ENCODE measurements around the gene TMEM163. TPM values are rescaled to one million over a fixed set of nuclear protein-coding genes. Genes with fewer than 3 reads are reported as not detected.
"Not testable (repeated sequence)": the region's sequence is repeated elsewhere in the genome, so short reads cannot be mapped to it uniquely, and the experiment has no call there.

TMEM163 gene
- total RNA-seq, 2 donors from 2014 or later, result 0.93 to 2.6 TPM

- Mint-ChIP-seq H3K36me3 (no peaks in the 10 kb centered on the region), H3K27me3 (peaks cover 0 to 2% of the 10 kb centered on the region in 2 donors), H3K9me3 (no peaks in the 10 kb centered on the region), H3K27ac (no peak overlapping the region), H3K4me1 (ENCODE audit: low read depth in 2 of 2) (peaks cover 0 to 9% of the 10 kb centered on the region in 2 donors), H3K4me3 (no peak overlapping the region)
- ATAC-seq (no peak), DNase-seq (ENCODE audit: low spot score) (no peak)
Observed at GRCh38 chr2:134491022-134491421, 227.8 kb downstream of the TMEM163 start.

DNA sequence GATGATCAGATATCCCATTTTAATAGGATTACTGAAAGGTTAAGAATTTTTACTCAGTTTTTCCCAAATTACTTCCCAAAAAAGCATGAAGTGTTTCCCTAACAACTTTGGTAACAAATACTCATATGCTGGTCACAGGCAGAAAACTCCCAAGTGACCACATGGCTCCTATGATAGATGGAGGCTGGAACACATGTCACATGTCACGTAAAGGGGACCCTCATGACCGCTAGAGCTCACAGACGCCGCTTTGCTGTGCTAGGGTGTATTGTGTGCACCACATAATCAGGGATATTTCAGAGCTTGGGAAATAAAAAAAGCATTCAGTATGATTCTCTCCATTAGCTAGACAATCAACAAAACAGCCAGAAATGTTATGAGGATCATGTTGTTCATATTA lies 228.2 kb downstream of the TMEM163 start:
- Mint-ChIP-seq H3K4me3 (no peak overlapping the region), H3K4me1 (ENCODE audit: low read depth in 2 of 2) (peaks cover 0 to 9% of the 10 kb centered on the region in 2 donors), H3K36me3 (no peaks in the 10 kb centered on the region), H3K9me3 (no peaks in the 10 kb centered on the region), H3K27ac (no peak overlapping the region), H3K27me3 (peaks cover 0 to 2% of the 10 kb centered on the region in 2 donors)
- ATAC-seq, result no peak
- DNase-seq (ENCODE audit: low spot score), result no peak

DNA sequence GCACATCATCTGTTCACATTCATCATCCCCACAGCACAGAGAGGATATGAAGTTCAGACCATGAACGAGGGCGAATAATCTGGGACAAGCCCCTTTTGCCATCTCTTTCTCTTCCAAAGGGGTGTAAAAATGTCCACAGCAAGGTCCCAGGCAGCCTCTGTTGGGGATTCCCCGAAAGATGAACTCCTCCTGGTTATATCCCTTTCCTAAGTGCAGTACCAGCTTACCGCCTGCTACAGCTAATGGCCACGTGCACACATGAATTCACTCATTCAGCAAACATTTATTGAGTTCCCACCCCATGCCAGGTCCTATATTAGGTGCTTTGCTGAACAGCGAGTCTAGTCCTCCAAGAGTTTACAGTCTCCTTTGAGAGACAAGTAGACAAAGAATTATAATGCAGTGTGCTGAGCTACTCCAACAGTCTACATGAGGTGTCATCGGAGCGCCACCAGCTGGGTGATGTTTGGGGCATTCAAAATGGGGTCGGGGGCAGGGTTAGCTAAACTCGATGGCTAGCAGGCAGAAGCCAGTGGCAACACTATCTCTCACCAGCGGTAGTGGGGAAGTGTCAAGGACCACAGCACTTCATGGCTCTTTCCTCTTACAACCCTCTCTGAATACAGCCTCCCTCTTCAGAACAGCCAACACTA lies 228.9 kb downstream of the TMEM163 start:
- Mint-ChIP-seq H3K36me3 (no peaks in the 10 kb centered on the region), H3K9me3 (no peaks in the 10 kb centered on the region), H3K4me1 (ENCODE audit: low read depth in 2 of 2) (peaks cover 0 to 9% of the 10 kb centered on the region in 2 donors), H3K27ac (no peak overlapping the region), H3K4me3 (no peak overlapping the region), H3K27me3 (peaks cover 0 to 2% of the 10 kb centered on the region in 2 donors)
- no peak for DNase-seq (ENCODE audit: low spot score)
- ATAC-seq, result no peak

DNA sequence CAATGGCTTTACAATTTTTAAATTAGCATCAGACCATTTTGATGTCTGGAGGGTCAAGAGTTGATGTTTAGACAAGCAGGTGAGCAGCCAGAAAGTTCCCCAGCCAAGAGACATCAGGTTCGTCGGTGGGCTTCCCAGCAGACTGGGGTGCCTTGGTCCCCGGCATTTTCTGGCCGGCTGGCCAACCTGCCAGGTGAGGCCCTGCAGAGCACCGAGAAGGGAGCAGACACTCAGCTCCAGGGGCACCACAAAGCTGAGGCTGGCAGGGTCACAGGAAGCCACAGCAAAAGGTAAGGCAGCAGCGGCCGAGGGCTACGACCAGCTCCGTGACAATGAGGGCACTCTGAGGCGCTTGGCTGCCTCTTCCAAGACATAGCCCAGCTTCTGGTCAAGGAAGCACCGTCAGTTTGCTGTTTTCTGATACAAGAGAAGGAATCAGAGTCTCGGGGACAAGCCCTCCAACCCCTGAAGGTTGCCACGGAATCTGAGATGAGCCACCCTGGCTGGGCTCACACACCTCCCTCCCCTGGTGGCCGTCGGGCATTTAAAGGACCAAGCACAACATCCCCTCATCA lies 235.9 kb downstream of the TMEM163 start:
- Mint-ChIP-seq H3K27ac (no peak overlapping the region), H3K9me3 (no peaks in the 10 kb centered on the region), H3K27me3 (no peaks in the 10 kb centered on the region), H3K36me3 (no peaks in the 10 kb centered on the region), H3K4me3 (no peak overlapping the region), H3K4me1 (ENCODE audit: low read depth in 2 of 2) (no peaks in the 10 kb centered on the region)
- no peak for ATAC-seq
- DNase-seq (ENCODE audit: low spot score), result no peak

GRCh38 chr2:134482131-134482723 lies 236.6 kb downstream of the TMEM163 start:
- Mint-ChIP-seq H3K4me3 (no peak overlapping the region), H3K36me3 (no peaks in the 10 kb centered on the region), H3K27me3 (no peaks in the 10 kb centered on the region), H3K9me3 (no peaks in the 10 kb centered on the region), H3K4me1 (ENCODE audit: low read depth in 2 of 2) (no peaks in the 10 kb centered on the region), H3K27ac (no peak overlapping the region)
- DNase-seq (ENCODE audit: low spot score) (no peak), ATAC-seq (no peak)

GRCh38 chr2:134479696-134480330 lies 239.0 kb downstream of the TMEM163 start:
- ATAC-seq, result no peak
- Mint-ChIP-seq H3K27ac (no peak overlapping the region), H3K4me3 (no peak overlapping the region), H3K4me1 (ENCODE audit: low read depth in 2 of 2) (no peaks in the 10 kb centered on the region), H3K36me3 (no peaks in the 10 kb centered on the region), H3K27me3 (no peaks in the 10 kb centered on the region), H3K9me3 (no peaks in the 10 kb centered on the region)
- no peak for DNase-seq (ENCODE audit: low spot score)

GRCh38 chr2:134476982-134477381 lies 241.8 kb downstream of the TMEM163 start:
- not testable (repeated sequence) for H3K36me3 Mint-ChIP-seq; H3K27me3 Mint-ChIP-seq; H3K4me3 Mint-ChIP-seq; DNase-seq (ENCODE audit: low spot score); H3K4me1 Mint-ChIP-seq (ENCODE audit: low read depth in 2 of 2); ATAC-seq; H3K9me3 Mint-ChIP-seq; H3K27ac Mint-ChIP-seq

- no peaks in the 10 kb centered on the region for H3K4me1 Mint-ChIP-seq (ENCODE audit: low read depth in 2 of 2)
- H3K27ac Mint-ChIP-seq, result no peak overlapping the region
- DNase-seq (ENCODE audit: low spot score) (no peak), ATAC-seq (peak in 1 of 2 donors; percentile 40)
- H3K27me3 Mint-ChIP-seq, result peaks cover 0 to 2% of the 10 kb centered on the region in 2 donors
- no peaks in the 10 kb centered on the region for H3K9me3 Mint-ChIP-seq
- H3K4me3 Mint-ChIP-seq, result no peak overlapping the region
- H3K36me3 Mint-ChIP-seq, result peaks cover 9% of the 10 kb centered on the region
Observed at GRCh38 chr2:134470561-134471168, 248.1 kb downstream of the TMEM163 start.

GRCh38 chr2:134469516-134470115 lies 249.2 kb downstream of the TMEM163 start:
- H3K27ac Mint-ChIP-seq, result no peak overlapping the region
- no peak overlapping the region for H3K4me3 Mint-ChIP-seq
- peaks cover 0 to 2% of the 10 kb centered on the region in 2 donors for H3K27me3 Mint-ChIP-seq
- no peak for DNase-seq (ENCODE audit: low spot score)
- H3K36me3 Mint-ChIP-seq, result peaks cover 9% of the 10 kb centered on the region
- no peaks in the 10 kb centered on the region for H3K9me3 Mint-ChIP-seq
- no peak for ATAC-seq
- H3K4me1 Mint-ChIP-seq (ENCODE audit: low read depth in 2 of 2), result no peaks in the 10 kb centered on the region

GRCh38 chr2:134468776-134469175 lies 250.0 kb downstream of the TMEM163 start:
- Mint-ChIP-seq H3K4me3 (no peak overlapping the region), H3K4me1 (ENCODE audit: low read depth in 2 of 2) (no peaks in the 10 kb centered on the region), H3K9me3 (no peaks in the 10 kb centered on the region), H3K27me3 (peaks cover 0 to 2% of the 10 kb centered on the region in 2 donors), H3K27ac (no peak overlapping the region), H3K36me3 (peaks cover 9% of the 10 kb centered on the region)
- DNase-seq (ENCODE audit: low spot score) (no peak), ATAC-seq (no peak)

GRCh38 chr2:134468164-134468563 lies 250.6 kb downstream of the TMEM163 start:
- ATAC-seq, result no peak
- DNase-seq (ENCODE audit: low spot score), result no peak
- no peak overlapping the region for H3K4me3 Mint-ChIP-seq
- H3K27me3 Mint-ChIP-seq, result peaks cover 0 to 2% of the 10 kb centered on the region in 2 donors
- no peaks in the 10 kb centered on the region for H3K9me3 Mint-ChIP-seq
- H3K4me1 Mint-ChIP-seq (ENCODE audit: low read depth in 2 of 2), result no peaks in the 10 kb centered on the region
- no peak overlapping the region for H3K27ac Mint-ChIP-seq
- H3K36me3 Mint-ChIP-seq, result peaks cover 7% of the 10 kb centered on the region

- no peaks in the 10 kb centered on the region for H3K36me3 Mint-ChIP-seq
- no peaks in the 10 kb centered on the region for H3K27me3 Mint-ChIP-seq
- H3K4me3 Mint-ChIP-seq, result no peak overlapping the region
- no peak for ATAC-seq
- H3K4me1 Mint-ChIP-seq (ENCODE audit: low read depth in 2 of 2), result no peaks in the 10 kb centered on the region
- no peaks in the 10 kb centered on the region for H3K9me3 Mint-ChIP-seq
- no peak overlapping the region for H3K27ac Mint-ChIP-seq
- DNase-seq (ENCODE audit: low spot score), result no peak
Observed at GRCh38 chr2:134466141-134466540, 252.7 kb downstream of the TMEM163 start.

DNA sequence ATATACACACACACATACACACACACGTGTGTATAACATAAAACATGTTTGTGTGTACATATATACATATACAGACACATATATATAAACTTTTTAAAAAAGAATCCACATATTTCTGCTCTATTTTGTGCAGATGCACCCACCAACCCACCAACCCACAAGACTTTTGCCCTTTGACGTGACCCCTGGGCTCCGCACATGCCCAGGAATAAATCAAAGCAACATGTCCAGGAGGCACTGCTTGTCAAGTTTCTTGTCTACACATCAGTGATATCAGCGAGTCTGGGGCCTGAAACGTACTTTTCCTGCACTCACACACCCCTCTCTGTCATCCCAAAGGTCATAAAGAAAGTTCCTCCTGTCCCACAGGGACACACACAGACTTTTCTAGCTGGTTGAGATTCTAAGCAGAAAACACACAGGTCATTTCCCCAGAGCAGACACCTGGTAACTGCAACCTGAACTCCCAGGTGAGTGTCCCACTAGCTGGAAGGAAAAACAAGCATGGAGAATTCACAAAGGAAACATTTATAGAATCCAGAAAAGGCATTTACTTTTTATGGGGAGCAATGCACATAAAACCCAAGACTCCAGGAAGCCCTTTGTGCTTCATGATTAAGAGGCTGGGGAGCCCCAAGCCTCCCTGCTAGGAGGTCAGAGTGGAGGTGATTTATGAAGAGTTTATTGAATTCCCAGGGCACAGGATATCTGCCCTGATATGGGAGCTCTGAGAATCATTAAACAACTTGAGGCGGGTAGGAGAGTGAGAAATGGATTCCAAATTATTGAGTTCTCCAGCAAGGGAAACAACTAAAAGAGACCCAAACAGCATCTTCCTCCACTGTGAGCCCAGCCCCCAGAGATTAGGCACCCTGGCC lies 253.3 kb downstream of the TMEM163 start:
- H3K27me3 Mint-ChIP-seq, result no peaks in the 10 kb centered on the region
- no peak overlapping the region for H3K27ac Mint-ChIP-seq
- H3K9me3 Mint-ChIP-seq, result no peaks in the 10 kb centered on the region
- no peaks in the 10 kb centered on the region for H3K4me1 Mint-ChIP-seq (ENCODE audit: low read depth in 2 of 2)
- ATAC-seq (no peak), DNase-seq (ENCODE audit: low spot score) (no peak)
- no peaks in the 10 kb centered on the region for H3K36me3 Mint-ChIP-seq
- H3K4me3 Mint-ChIP-seq, result no peak overlapping the region
